Fibroblast of mammary gland (primary cell): Measurements from ENCODE around the gene TLR6.
"Not testable (repeated sequence)": the region's sequence is repeated elsewhere in the genome, so short reads cannot be mapped to it uniquely, and the experiment has no call there.

ENCODE experiments used
- DNase-seq: peaks from one replicate; pipeline ENCODE4 v3.0.0-alpha.2; 2010; ENCODE audit warnings: low read depth
- H3K4me3 ChIP-seq: 2 replicates; pipeline ENCODE4 v1.5.1; 2011; ENCODE audit warnings: low read depth, mild to moderate bottlenecking, low read length, moderate library complexity; ENCODE audit not compliant: control insufficient read depth
- CTCF ChIP-seq: conservative IDR thresholded peaks from 2 replicates; pipeline ENCODE4 v1.5.1; 2011; ENCODE audit warnings: low read depth, low read length, inconsistent platforms; ENCODE audit not compliant: control insufficient read depth, insufficient read depth

The TLR6 gene

DNA sequence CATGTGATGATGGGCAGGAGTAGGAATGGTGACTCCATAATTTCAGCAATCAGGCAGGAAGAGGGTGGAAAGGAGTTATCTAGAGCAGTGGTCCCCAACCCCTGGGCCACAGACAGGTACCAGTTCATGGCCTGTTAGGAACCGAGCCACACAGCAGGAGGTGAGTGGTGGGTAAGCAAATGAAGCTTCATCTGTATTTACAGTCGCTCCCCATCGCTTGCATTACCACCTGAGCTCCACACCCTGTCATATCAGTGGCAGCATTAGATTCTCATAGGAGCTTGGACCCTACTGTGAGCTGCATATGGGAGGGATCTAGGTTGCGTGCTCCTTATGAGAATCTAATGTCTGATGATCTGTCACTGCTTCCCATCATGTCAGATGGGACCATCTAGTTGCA, 72.5 kb downstream of the TLR6 start:
- no peak for TF ChIP-seq CTCF
- no peak for DNase-seq
- no peak overlapping the region for H3K4me3 ChIP-seq

GRCh38 chr4:38783109-38783460, 73.5 kb downstream of the TLR6 start:
- no peak overlapping the region for H3K4me3 ChIP-seq
- no peak for TF ChIP-seq CTCF
- no peak for DNase-seq

DNA sequence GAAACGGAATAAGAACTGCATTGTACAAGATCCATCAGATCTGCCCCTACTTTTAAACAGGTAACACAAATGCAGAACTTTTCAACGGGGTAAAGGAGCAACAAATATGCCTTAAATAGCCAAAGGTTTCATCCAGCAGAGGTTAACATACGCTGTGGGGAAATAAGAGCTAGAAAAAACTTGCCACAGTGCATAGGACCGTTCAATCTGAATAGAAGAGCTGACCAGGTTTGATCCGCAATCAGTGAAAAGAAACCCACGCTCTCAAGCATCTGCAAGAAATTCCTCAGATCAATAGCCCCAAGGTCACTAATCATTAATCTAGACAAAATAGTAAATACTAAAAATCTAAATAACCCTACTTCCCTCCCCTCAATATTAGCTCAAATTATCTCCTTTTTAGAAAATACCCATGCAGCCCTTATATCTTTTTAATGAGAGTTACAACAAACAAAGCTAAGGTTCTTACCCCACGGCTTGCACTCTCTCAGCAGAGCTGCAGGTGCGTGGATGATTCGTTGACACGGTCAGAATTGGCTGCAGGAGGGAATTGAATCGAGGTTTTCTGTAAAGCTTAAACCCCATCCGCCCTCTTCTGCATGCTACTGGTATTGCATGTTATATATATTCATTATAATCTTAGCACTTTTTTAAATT, 74.0 kb downstream of the TLR6 start, which contains the start of gene TLR10:
TLR10 (minus strand) TSS at position 539 of the 657 bp plus-strand sequence. CDS start 7,400 bp downstream, outside the sequence.
- peak; percentile 63 for TF ChIP-seq CTCF
- H3K4me3 ChIP-seq: no peak within 1 kb of the TSS
- DNase-seq: peak; percentile 58

DNA sequence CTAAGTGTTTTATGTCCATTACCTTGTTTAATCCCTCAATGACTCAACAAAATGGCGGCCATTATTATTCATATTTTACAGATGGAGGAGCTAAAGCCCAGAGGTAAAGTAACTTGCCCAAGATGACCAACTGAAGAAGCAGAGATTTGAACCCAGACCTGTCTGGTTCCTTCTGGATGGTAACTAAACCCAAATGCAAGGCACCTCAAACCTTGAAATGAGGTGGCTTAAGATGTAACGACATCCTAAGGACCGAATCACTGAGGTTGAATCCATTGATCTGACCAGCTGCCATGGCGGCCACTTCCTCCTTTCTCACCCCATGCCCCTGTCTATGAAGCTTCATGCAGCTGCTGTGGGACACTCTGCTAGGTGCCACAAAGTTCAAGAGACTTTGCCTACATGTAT, 74.8 kb downstream of the TLR6 start:
- H3K4me3 ChIP-seq: no peak overlapping the region
- DNase-seq: no peak
- no peak for TF ChIP-seq CTCF

GRCh38 chr4:38780833-38781484, 75.7 kb downstream of the TLR6 start:
- no peak for TF ChIP-seq CTCF
- DNase-seq: no peak
- H3K4me3 ChIP-seq: no peak overlapping the region

GRCh38 chr4:38779790-38780189, 76.8 kb downstream of the TLR6 start:
- no peak overlapping the region for H3K4me3 ChIP-seq
- no peak for DNase-seq
- no peak for TF ChIP-seq CTCF

DNA sequence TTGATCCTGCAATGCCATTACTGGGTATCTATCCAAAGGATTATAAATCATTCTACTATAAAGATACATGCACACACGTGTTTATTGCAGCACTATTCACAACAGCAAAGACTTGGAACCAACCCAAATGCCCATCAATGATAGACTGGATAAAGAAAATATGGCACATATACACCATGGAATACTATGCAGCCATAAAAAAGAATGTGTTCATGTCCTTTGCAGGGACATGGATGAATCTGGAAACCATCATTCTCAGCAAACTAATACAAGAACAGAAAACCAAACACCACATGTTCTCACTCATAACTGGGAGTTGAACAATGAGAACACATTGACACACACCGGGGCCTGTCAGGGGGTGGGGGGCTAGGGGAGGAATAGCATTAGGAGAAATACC, 78.7 kb downstream of the TLR6 start:
- not testable (repeated sequence) for H3K4me3 ChIP-seq, DNase-seq
